Right forelimb (tissue), 1 donor: Measurements from ENCODE around the gene NCAPD3.
"Not testable (repeated sequence)": the region's sequence is repeated elsewhere in the genome, so short reads cannot be mapped to it uniquely, and the experiment has no call there.

Experiments used
- DNase-seq: peaks from one replicate; pipeline ENCODE4 v3.0.0-alpha.2; 2018

The NCAPD3 gene, protein sequence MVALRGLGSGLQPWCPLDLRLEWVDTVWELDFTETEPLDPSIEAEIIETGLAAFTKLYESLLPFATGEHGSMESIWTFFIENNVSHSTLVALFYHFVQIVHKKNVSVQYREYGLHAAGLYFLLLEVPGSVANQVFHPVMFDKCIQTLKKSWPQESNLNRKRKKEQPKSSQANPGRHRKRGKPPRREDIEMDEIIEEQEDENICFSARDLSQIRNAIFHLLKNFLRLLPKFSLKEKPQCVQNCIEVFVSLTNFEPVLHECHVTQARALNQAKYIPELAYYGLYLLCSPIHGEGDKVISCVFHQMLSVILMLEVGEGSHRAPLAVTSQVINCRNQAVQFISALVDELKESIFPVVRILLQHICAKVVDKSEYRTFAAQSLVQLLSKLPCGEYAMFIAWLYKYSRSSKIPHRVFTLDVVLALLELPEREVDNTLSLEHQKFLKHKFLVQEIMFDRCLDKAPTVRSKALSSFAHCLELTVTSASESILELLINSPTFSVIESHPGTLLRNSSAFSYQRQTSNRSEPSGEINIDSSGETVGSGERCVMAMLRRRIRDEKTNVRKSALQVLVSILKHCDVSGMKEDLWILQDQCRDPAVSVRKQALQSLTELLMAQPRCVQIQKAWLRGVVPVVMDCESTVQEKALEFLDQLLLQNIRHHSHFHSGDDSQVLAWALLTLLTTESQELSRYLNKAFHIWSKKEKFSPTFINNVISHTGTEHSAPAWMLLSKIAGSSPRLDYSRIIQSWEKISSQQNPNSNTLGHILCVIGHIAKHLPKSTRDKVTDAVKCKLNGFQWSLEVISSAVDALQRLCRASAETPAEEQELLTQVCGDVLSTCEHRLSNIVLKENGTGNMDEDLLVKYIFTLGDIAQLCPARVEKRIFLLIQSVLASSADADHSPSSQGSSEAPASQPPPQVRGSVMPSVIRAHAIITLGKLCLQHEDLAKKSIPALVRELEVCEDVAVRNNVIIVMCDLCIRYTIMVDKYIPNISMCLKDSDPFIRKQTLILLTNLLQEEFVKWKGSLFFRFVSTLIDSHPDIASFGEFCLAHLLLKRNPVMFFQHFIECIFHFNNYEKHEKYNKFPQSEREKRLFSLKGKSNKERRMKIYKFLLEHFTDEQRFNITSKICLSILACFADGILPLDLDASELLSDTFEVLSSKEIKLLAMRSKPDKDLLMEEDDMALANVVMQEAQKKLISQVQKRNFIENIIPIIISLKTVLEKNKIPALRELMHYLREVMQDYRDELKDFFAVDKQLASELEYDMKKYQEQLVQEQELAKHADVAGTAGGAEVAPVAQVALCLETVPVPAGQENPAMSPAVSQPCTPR (N-terminal part only)

DNA sequence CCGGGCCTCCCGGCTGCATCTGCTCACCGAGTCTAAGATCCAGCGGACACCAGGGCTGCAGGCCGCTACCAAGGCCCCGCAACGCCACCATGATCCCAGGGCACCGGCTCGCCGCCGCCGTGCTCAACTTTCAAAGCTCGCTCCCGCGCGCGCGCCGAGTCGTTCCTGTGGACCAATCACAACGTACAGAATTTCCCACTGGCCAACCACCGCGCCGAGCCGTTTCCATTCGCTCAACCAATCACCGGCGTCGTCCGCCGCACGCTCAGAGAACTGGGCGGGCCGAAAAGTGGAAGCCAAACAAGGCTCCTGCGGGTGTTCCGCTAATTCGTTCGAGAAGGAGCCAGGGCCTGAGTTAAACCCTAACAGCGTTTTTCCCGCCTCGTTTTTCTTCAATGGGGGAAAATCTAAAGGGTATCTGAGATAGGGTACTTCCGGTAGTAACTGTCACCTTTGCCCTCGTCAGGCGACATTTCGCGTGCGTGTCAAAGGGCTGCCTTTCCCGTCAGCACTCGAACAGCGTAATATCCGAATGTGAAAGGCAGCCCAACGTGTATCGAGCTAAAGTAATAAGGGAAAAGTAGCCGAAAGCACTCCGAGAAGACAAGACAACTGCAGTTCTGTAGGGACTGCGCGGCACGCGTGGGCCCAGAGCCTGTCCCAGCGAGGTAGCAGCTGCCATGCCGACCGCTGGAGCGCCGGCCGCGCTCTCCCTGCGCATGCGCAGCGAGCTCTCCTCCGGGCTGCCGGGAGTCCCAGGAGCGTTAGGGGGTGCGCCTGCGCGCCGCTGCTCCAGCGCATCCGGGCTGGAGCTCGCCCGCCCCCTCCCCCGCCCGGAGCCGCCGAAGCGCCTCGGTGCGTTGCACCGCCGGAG is at the start of gene NCAPD3, which contains the start of gene VPS26B:
Gene NCAPD3, minus strand, starts transcription at position 132 of the 874 bp plus-strand sequence. Its CDS starts 41 bp downstream, at position 91.
Gene VPS26B, plus strand, starts transcription at position 836 of the 874 bp plus-strand sequence. CDS start 452 bp downstream, outside the sequence.
- peak; percentile 97 for DNase-seq

DNA sequence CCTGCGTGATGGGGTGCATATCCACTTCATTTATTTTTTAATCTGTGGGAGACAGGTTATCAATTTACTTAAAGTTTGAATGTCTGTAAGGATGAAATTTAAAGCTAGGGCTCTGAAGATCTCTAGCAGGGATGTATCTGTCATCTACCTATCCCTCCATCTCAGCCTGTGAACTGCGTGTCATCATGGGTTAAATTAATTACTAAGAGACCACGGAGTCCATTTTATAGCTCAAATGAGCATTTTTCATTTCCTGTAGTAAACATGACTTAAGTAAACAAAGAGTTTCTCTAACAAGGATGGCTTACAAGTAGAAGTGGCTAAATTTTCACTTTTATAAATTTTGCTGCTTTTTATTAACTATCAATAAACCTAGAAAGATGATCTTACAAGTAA is 49.5 kb upstream of the NCAPD3 start:
- no peak for DNase-seq

DNA sequence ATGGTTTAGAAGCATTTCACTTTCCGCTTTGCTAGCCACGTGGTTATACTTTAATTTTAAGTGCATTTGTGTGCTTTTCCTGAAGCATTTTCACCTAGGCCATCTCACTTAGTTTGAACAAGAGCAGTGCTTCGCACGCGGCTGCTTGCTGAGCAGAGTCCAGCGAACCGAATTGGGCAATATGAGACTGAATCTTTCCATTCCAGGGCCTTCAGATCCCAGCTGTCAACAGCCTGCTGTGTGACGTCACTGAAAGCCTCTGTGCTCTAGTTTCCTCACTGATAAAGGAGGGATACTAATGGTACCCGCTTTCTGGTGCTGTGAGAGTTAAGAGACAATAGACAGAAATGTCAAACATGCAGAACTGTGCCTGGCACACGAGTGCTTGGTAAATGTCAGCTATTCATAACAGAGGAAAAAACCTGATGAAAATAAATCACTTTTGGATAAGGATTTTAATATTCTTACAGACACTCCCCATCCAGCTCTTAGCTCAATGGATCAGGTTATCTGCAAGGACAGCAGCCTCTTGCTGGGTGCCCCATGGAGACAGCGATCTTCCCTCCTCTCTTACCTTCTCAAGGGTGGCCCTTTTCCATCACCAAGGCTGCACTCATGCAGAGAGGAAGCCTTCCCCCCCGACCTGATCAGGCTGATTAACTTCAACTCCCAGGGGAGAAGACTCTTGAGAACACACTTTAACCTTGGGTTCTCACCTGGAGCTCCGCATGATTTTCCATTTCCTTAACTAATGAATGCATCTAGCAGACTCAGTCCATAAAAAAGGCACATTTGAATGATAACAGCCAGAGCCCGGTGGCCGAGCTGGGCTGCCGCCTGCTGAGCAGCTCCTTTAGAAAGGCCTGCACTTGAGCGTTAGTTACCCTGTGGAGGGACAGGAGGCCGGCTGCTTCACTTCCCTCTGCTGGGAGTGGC is 48.9 kb upstream of the NCAPD3 start:
- no peak for DNase-seq

DNA sequence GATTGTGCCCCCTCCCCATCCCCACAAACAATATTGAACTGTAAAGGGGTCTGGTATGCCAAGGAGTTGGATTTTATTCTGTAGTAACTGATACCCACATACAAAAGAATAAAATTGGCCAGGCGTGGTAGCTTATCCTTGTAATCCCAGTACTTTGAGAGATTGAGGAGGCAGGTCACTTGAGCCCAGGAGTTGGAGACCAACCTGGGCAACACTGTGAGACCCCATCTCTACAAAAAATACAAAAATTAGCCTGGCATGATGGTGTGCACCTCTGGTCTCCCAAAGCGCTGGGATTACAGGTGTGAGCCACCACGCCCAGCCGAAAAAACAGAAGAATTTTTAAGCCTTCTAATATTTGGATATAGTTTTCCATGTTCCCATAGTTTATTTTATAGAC is 48.2 kb upstream of the NCAPD3 start:
- DNase-seq = no peak

DNA sequence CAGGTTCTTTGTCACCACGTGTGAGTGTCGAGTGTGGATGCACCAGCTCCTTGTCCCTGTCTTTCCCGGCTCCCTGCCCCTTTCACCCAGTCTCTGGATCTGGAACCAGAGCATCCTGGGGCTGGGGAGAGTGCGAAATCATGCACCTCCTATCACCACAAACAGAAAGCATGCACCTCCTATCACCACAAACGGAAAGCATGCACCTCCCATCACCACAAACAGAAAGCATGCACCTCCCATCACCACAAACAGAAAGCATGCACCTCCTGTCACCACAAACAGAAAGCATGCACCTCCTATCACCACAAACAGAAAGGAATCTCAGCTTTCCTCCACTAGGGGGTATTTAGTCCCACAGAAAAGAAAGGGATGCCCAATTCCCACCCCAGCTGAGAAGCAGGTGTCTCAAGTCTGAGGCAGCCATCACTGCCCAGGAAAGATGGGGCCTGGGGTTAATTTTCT is 46.5 kb upstream of the NCAPD3 start:
- no peak for DNase-seq

DNA sequence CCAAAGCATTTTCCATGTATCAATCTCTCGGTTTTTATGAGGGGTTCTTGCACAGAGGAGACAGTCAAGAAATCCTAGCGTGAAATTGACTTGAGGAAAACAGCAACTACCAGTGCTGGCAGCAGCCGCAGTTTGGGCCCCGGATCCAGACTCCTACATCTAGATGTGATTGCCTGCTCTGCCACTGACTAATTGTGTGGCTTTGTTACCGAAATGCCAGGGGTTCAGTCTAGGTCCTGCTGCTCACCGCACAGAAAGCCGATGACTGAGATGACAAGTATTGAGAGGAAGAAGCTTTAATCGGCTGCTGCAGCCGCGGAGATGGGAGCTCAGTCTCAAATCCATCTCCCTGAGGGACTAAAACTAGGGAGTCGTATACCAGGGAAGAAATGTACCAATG is 44.2 kb upstream of the NCAPD3 start:
- DNase-seq = no peak

DNA sequence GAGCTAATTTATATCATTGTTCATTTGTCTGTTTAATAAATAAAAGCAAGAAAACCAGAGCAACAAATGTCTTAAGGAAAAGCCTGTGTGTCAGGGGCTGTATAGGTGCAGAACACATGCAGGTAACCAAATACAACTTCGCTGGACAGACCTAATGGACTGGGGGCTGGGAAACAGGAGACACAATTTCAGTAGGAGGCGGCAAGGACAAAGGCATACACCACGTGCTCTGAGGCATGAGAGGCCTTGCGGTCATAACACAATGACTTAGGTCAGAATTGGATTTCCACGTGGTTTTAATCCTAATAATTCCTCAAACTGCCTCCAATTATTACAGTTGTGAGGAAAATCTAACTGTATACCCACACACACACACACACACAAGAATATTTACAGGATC is 43.7 kb upstream of the NCAPD3 start:
- DNase-seq = no peak

DNA sequence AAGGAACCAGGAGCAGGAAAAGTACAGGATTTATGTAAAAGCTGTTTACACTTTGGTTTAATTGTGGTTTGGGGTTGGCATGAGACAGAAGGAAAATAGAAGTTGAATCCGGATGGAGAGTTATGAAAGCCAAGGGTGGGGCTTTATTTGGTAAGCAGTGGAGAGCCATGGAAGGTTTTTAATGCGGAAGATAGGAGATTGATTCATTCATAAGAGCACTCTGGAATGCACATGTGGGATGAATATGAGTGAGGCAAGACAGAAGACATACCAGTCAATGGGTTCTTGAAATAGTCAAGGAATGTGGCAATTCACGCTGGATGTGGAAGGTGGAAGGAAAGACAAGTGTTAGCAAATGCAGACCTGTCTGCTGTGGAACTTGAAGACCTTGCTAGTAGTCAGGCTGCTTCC is 43.1 kb upstream of the NCAPD3 start:
- no peak for DNase-seq

DNA sequence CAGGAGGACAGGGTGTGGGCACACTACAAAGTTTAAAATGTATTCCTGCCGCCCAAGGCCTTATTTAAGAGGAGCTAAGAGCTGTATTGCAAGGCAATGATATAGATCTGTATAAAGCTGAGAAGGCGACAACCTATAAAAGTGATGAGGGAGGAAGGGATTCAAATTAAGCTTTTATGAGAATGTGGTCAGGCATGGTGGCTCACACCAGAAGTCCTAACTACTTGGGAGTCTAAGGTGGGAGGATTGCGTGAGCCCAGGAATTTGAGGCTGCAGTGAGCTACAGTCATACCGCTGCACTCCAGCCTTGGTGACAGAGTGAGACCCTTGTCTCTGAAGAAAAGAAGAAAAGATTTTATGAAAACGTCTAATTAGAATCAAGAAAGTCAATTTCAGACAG is 42.7 kb upstream of the NCAPD3 start:
- DNase-seq = no peak

DNA sequence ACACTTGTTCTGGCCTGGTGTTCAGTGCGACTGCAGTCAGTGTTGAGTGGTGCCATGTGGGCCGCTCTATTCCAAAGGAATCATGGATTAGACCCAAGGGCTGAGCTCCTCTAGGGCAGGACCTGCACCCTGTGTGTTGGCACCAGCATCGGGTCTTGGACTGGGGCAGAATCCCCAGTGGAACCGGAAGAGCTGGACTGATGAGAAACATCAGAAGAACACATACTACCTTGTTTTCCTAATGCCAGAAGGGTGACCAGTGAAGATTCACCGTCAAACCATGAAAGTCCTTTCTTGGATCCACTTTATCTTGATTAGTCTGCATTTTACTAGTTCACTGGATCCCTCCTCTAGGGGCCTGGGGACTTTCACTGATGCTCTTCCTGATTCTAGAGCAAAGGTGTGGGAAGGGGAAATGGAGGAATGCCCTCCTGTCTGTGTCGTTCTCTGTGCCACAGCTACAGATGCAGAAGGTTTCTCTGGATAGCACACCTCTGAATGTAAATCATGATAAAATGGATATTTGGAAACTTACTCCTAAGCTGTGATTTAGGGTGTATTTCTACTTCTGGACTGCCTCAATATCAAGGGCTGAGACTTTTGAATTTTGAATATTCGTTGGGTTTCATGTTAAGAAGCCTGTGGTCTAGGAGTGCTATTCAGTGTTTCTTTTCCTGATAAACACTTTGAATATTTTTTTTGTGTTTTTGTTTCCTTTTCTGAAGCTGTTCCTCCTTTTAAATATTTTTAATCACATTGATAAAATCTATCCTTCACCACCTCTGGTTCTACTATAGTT is 41.4 kb upstream of the NCAPD3 start:
- no peak for DNase-seq

DNA sequence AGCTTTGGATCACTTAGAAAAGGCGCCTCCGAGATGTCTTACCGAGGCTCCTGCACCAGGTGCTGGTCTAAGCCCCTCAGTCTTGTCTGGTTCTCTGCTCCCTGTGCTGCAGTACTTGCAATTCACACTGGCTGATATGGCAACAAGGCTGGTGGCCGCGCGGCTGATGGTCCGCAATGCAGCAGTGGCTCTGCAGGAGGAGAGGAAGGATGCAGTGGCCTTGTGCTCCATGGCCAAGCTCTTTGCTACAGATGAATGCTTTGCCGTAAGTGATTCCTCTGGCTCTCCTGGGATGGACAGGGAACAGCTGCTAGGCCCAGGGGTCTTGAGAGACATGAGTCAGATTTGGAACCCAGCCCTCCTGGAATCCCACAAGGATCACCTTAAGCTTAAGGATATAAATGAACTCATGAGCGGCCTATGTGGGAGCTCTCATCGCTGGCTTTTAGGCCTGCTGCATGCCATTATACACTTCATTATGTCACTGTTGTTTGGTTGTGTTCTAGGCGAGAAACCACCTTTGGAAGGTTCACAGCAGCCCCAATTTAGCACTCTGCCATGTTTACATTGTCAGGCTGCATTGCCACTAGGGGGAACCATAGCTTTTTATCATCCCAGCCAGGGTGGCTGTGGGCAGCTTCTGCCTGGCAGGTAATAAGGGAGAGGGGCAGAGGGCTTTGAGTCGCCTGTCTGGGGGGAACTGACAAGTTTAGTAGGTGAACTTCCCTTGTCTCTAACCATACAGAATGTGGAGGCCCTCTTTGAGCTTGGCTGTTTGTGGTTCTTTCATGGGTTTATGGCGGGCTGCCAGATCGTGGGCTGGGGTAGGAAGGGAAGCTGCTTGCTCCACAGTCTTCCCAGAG is 38.1 kb upstream of the NCAPD3 start:
- no peak for DNase-seq

DNA sequence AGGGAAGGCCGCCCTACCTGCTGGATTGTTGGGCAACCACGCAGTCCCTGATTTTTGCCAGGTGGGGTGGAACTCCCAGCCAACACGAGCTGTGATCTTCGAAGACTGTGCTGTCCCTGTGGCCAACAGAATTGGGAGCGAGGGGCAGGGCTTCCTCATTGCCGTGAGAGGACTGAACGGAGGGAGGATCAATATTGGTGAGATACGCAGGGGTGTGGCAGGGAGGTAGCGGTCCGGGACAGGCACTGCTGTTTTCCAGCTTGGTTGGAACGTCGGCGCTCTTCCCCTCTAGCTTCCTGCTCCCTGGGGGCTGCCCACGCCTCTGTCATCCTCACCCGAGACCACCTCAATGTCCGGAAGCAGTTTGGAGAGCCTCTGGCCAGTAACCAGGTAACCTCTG is 37.2 kb upstream of the NCAPD3 start:
- no peak for DNase-seq

DNA sequence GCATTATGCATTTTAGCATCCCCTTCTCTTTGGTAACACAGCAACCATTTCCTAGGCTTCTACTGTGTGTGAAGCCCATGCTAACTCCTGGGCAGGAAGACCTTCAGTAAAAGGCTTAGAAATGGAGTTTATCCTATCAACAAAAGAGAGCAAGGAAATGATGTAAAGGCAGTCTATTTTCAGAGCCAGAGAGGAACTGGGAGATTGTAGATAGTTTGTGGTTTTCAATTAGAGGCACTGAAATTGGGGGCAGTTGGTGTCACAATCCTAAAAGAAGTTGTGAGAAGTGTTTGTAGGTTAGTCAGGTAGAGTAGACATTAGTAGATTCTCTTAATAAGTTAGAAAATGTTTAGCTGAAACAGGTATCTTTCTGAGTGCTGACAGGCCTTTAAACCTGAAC is 36.7 kb upstream of the NCAPD3 start:
- no peak for DNase-seq

DNA sequence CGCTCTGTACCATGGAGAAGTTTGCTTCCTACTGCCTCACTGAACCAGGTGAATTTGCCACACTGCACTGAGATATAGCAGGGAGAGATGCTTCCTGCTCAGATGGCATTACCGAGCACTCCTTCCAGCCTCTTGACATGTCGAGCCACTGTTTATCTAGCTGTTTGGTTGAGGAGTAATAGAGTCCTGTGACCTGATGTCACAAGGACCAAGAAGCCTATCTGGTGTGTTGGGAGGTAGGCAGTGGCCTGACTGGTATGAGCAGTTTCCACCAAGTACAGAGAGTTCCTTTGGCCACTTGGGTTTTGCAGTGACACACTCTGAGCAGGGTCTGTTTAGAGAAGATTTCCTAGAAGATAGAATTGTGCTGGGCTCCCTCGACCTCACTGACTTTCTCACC is 34.8 kb upstream of the NCAPD3 start:
- DNase-seq = no peak

DNA sequence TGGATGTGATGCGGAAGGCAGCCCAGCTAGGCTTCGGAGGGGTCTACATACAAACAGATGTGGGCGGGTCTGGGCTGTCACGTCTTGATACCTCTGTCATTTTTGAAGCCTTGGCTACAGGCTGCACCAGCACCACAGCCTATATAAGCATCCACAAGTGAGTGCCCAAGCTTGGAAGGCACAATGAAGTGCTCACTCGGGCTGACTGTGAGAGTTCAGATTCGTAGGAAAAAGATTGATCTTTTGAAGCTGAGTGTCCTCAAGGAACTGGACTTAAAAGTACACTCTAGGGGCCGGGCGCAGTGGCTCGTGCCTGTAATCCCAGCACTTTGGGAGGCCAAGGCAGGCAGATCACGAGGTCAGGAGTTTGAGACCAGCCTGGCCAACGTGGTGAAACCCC is 33.3 kb upstream of the NCAPD3 start:
- no peak for DNase-seq

DNA sequence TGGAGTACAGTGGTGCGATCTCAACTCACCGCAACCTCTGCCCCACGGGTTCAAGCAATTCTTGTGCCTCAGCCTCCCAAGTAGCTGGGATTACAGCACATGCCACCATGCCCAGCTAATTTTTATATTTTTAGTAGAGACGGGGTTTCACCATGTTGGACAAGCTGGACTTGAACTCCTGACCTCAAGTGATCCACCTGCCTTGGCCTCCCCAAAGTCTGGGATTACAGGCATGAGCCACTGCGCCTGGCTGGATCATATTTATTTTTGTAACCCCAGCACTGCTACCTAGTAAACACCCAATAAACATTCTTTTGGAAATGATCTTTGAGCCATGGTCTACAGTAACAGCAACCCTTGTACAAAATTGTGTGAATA is 31.4 kb upstream of the NCAPD3 start:
- DNase-seq = not testable (repeated sequence)

DNA sequence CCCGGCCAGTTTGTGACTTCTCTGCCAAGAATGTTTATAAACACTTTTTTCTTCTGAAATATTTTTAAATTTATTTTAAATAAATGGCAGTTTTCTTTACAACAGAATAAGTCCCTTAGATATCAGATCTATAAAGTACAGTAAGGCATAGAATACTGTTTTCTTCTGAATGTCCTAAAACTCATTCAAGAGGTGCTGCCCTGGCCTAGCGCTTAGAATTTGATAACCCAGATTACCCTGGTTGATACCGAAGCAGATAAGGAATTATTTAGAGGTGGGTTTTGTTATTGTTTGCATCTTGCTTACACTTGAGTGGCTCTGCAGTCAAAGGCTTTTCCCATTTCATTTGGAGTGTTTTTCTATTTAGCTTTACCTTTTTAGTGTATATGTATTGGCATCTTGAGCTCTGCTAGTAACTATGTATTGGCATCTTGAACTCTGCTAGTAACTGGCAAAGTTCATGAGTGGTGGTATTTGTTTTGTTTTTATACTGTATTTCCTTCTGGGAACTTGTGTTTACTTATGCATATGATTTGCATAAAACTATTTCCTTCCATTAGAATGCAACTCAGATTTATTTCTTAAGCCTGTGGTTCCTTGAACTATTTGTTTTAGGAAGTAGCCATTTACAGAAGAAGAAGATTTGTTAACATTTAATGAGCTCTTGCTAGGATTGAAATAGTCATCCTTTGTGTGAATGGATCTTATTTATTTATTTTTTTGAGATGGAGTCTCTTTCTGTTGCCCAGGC is 30.8 kb upstream of the NCAPD3 start:
- DNase-seq = no peak
